ENCODE results near the gene RBM28. TPM values are rescaled to one million over a fixed set of nuclear protein-coding genes. Genes with fewer than 3 reads are reported as not detected.

The RBM28 gene
- total and polyA plus RNA-seq, 2 of the 8 experiments (the other 6 are each of a cell fraction or from before 2014, with no cell fraction given), result 12.8 to 65.3 TPM

DNA sequence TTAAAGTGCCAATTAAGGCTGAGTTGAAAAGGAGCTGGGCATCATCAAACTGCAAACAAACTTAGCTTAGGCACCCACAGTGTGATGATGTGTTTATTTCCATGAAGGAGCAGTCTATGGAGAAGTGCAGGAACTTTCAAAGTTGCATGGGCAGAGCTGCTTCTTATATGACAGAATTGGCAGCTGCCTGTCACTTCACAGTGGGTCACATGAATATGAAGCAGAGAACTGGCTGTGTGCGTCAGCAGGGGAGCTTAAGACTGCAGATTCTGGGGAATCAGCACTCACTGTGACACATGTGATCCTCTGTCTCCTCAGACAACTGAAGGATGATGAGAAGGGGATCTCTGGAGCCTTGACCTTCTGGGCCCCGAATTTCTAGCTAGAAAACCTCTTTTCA, 36.6 kb downstream of the RBM28 start:
- Histone ChIP-seq H2BK5ac (ENCODE audit: low read depth, low read length) (no peak overlapping the region), H3K4ac (replicated peaks; ENCODE audit: insufficient read length, low read depth, low read length) (no peak overlapping the region), H3K4me3 (ENCODE audit: extremely low read depth in 1 of 4, insufficient read depth in 2 of 4, low read depth in 3 of 4, low read length in 4 of 4) (no peak overlapping the region), H3K14ac (ENCODE audit: insufficient read length) (no peak overlapping the region), H2AFZ (ENCODE audit: low read length) (no peak overlapping the region), H3K79me1 (ENCODE audit: low read depth, low read length) (no peaks in the 10 kb centered on the region; the same call in 1 of the 2 replicates), H3K27ac (ENCODE audit: low read depth, low read length) (no peak overlapping the region), H3K9ac (replicated peaks in 1 of 4; ENCODE audit: extremely low read depth in 1 of 4, low read depth in 3 of 4, low read length in 3 of 4) (no peak overlapping the region), H2BK15ac (ENCODE audit: low read length) (no peak overlapping the region), H3K18ac (ENCODE audit: extremely low read depth, low read length) (no peak overlapping the region), H3K27me3 (replicated peaks in 1 of 4; ENCODE audit: control insufficient read depth in 3 of 4, extremely low read depth in 1 of 4, insufficient read depth in 3 of 4, low read length in 3 of 4) (no peaks in the 10 kb centered on the region), H2AK5ac (ENCODE audit: low read depth, low read length) (no peak overlapping the region), H3K23ac (ENCODE audit: insufficient read length) (no peak overlapping the region), H3K4me1 (replicated peaks in 1 of 4; ENCODE audit: control insufficient read depth in 3 of 4, insufficient read depth in 4 of 4, low read length in 3 of 4) (no peaks in the 10 kb centered on the region), H3K79me2 (ENCODE audit: control insufficient read depth in 1 of 2, insufficient read depth in 2 of 2, low read length in 2 of 2) (no peaks in the 10 kb centered on the region), H3K36me3 (ENCODE audit: control insufficient read depth in 2 of 4, insufficient read depth in 4 of 4, low read length in 3 of 4) (peaks cover 12 to 63% (median 41%) of the 10 kb centered on the region in 4 experiments), H2BK120ac (replicated peaks; ENCODE audit: low read depth, low read length) (no peak overlapping the region), H2BK12ac (ENCODE audit: low read depth, low read length) (no peak overlapping the region), H3K23me2 (ENCODE audit: low read depth, low read length) (no peaks in the 10 kb centered on the region), H4K8ac (ENCODE audit: extremely low read depth, insufficient read depth, low read length) (no peak overlapping the region), H3K4me2 (ENCODE audit: insufficient read depth in 1 of 2, low read depth in 2 of 2, low read length in 2 of 2) (no peak overlapping the region), H4K20me1 (replicated peaks in 1 of 2; ENCODE audit: control insufficient read depth in 1 of 2, insufficient read depth in 2 of 2, low read length in 2 of 2) (peaks cover 0 to 2% of the 10 kb centered on the region in 2 experiments), H4K5ac (ENCODE audit: insufficient read length, low read depth, low read length) (no peak overlapping the region), H2BK20ac (ENCODE audit: low read length) (no peak overlapping the region), H4K91ac (replicated peaks; ENCODE audit: insufficient read length, low read length) (no peak overlapping the region), H3K56ac (replicated peaks; ENCODE audit: insufficient read length, low read depth, low read length) (no peak overlapping the region), H3K9me3 (ENCODE audit: insufficient read depth in 2 of 2, low read depth in 1 of 2, low read length in 1 of 2) (no peaks in the 10 kb centered on the region)
- DNase-seq (ENCODE audit: low read depth in 1 of 2, low spot score in 2 of 2), result no peak
- CTCF ChIA-PET (ENCODE audit: partially characterized antibody), result interaction anchor here (1.0 kb wide), 1 partner anchor 15 kb away, joined by 4 read pairs; no protein-coding TSS in a partner anchor
- WGBS, 2 experiments (ENCODE audit: extremely low coverage in 1 of 2, insufficient coverage in 1 of 2, insufficient read length in 1 of 2, insufficient replicate concordance in 2 of 2, low coverage in 1 of 2, low lambda C conversion rate in 2 of 2, missing lambda C conversion rate in 1 of 2), result 86% methylated on average over 2 of the region's 2 CpGs; no CpG with 5 or more reads in 1 of the 2 experiments
- no peak for FAIRE-seq
- POLR2A ChIA-PET (ENCODE audit: partially characterized antibody), result interaction anchor here (0.6 kb wide), 1 partner anchor 15 kb away, joined by 4 read pairs; no protein-coding TSS in a partner anchor
- no peak for TF ChIP-seq GABPA (IDR thresholded peaks at IDR 0.05; ENCODE audit: borderline replicate concordance, insufficient read depth, low read length)
- no peak for TF ChIP-seq BCL11A (IDR thresholded peaks at IDR 0.05; ENCODE audit: low read depth in 2 of 2, low read length in 2 of 2)
- no peak for TF ChIP-seq POLR2AphosphoS5 (IDR thresholded peaks at IDR 0.05; ENCODE audit: low read depth, low read length)
- no peak for TF ChIP-seq POU5F1 (IDR thresholded peaks at IDR 0.05; ENCODE audit: low read depth, low read length)
- no peak for TF ChIP-seq ZNF274 (IDR thresholded peaks at IDR 0.05; ENCODE audit: borderline replicate concordance, extremely low read depth, low read length)
- no peak for TF ChIP-seq SIN3A (conservative IDR thresholded peaks at IDR 0.05 in 1 of 2, IDR thresholded peaks at IDR 0.05 in 1 of 2; ENCODE audit: low read depth in 1 of 2, low read length in 2 of 2)
- no peak for TF ChIP-seq EZH2 (IDR thresholded peaks at IDR 0.05; ENCODE audit: low read depth, low read length, severe bottlenecking)
- no peak for TF ChIP-seq MAX (IDR thresholded peaks at IDR 0.05)
- TF ChIP-seq CBX5 (IDR thresholded peaks at IDR 0.05; ENCODE audit: low read depth, low read length), result no peak
- no peak for TF ChIP-seq KDM1A (IDR thresholded peaks at IDR 0.05; ENCODE audit: borderline replicate concordance, low read length)
- TF ChIP-seq SUZ12 (IDR thresholded peaks at IDR 0.05; ENCODE audit: low read length), result no peak
- no peak for TF ChIP-seq NANOG (IDR thresholded peaks at IDR 0.05; ENCODE audit: insufficient read depth, low read depth, low read length, poor library complexity, severe bottlenecking)
- TF ChIP-seq ASH2L (IDR thresholded peaks at IDR 0.05; ENCODE audit: low read length), result no peak
- TF ChIP-seq TCF12 (IDR thresholded peaks at IDR 0.05; ENCODE audit: low read depth, low read length), result no peak
